WTC11 (cell line): ENCODE results near the gene SCYGR5.

Source experiments
- CREB1 ChIP-seq: sonication (generic); formaldehyde crosslinking; IDR thresholded peaks from 2 replicates; pipeline ENCODE4 v1.8.0; 2023; ENCODE audit warnings: mild to moderate bottlenecking, missing genetic modification reagents
- CREM ChIP-seq: sonication (generic); formaldehyde crosslinking; IDR thresholded peaks from 2 replicates; pipeline ENCODE4 v1.8.1; 2022; ENCODE audit warnings: mild to moderate bottlenecking, missing genetic modification reagents, moderate library complexity
- CTCF ChIP-seq: fragments of 200-600 bp; IDR thresholded peaks from 2 replicates; pipeline ENCODE4 v1.8.0; 2022; ENCODE audit warnings: antibody characterized with exemption
- NFYB ChIP-seq: sonication (generic); formaldehyde crosslinking; conservative IDR thresholded peaks from 2 replicates; pipeline ENCODE4 v1.8.0; 2022; ENCODE audit warnings: low read depth, missing genetic modification reagents
- NR1H2 ChIP-seq: sonication (generic); formaldehyde crosslinking; IDR thresholded peaks from 2 replicates; pipeline ENCODE4 v1.9.0; 2021; ENCODE audit warnings: mild to moderate bottlenecking, moderate library complexity, missing genetic modification reagents
- RELA ChIP-seq: sonication (generic); formaldehyde crosslinking; IDR thresholded peaks from 2 replicates; pipeline ENCODE4 v1.8.1; 2022; ENCODE audit warnings: missing genetic modification reagents, mild to moderate bottlenecking, borderline replicate concordance
- TEAD4 ChIP-seq: sonication (generic); formaldehyde crosslinking; IDR thresholded peaks from 2 replicates; pipeline ENCODE4 v1.8.0; 2022; ENCODE audit warnings: mild to moderate bottlenecking, missing genetic modification reagents
- ZBTB21 ChIP-seq: sonication (generic); formaldehyde crosslinking; IDR thresholded peaks from 2 replicates; pipeline ENCODE4 v1.8.1; 2023; ENCODE audit warnings: mild to moderate bottlenecking, missing genetic modification reagents, borderline replicate concordance
- ZNF396 ChIP-seq: fragments of 250-450 bp; sonication (Bioruptor Pico); IDR thresholded peaks from 2 replicates; pipeline ENCODE4 v1.8.0; 2021; ENCODE audit warnings: mild to moderate bottlenecking, moderate library complexity, borderline replicate concordance
- ZNF423 ChIP-seq: fragments of 250-450 bp; sonication (Bioruptor Pico); IDR thresholded peaks from 2 replicates; pipeline ENCODE4 v2.1.2; 2022; ENCODE audit warnings: mild to moderate bottlenecking, moderate library complexity
- TF ChIP-seq, protein P1 (sequence below): sonication (generic); formaldehyde crosslinking; IDR thresholded peaks from 2 replicates; pipeline ENCODE4 v1.8.1; 2023; ENCODE audit warnings: mild to moderate bottlenecking, missing genetic modification reagents, moderate library complexity
- TF ChIP-seq, protein P2 (sequence below): sonication (generic); formaldehyde crosslinking; IDR thresholded peaks from 2 replicates; pipeline ENCODE4 v1.8.0; 2022; ENCODE audit warnings: mild to moderate bottlenecking, missing genetic modification reagents

DNA sequence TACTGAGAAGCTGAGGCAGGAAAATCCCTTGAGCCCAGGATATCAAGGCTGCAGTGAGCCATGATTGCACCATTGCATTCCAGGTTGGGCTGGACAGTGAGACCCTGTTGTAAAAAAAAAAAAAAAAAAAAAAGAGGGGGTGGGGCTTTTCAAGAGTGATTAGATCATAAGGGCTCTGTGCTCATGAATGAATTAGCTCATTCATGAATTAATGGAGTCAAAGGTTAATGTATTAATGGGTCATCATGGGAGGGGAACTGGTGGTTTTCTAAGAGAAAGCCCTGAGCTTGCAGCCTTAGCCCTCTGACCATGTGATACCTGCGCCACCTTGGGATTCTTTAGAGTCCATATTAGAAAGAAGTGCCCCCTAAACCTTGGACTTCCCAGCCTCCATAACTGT is 46.7 kb downstream of the SCYGR5 start:
- TF ChIP-seq, protein P1, sequence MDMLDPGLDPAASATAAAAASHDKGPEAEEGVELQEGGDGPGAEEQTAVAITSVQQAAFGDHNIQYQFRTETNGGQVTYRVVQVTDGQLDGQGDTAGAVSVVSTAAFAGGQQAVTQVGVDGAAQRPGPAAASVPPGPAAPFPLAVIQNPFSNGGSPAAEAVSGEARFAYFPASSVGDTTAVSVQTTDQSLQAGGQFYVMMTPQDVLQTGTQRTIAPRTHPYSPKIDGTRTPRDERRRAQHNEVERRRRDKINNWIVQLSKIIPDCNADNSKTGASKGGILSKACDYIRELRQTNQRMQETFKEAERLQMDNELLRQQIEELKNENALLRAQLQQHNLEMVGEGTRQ (CRISPR knock-in tag) = no peak
- TF ChIP-seq CTCF (no peak), CREB1 (CRISPR knock-in tag) (no peak), CREM (no peak), RELA (CRISPR knock-in tag) (no peak), ZNF423 (no peak), ZBTB21 (no peak), NR1H2 (CRISPR knock-in tag) (no peak), ZNF396 (CRISPR knock-in tag) (no peak), NFYB (CRISPR knock-in tag) (no peak), TEAD4 (CRISPR knock-in tag) (no peak)
- TF ChIP-seq, protein P2, sequence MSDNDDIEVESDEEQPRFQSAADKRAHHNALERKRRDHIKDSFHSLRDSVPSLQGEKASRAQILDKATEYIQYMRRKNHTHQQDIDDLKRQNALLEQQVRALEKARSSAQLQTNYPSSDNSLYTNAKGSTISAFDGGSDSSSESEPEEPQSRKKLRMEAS (CRISPR knock-in tag) = no peak
